ENCODE data around the gene HEXA. TPM values are rescaled to one million over a fixed set of nuclear protein-coding genes. Genes with fewer than 3 reads are reported as not detected.

The HEXA gene
- total RNA-seq, 1 donor from 2014 or later: 34.5 TPM

DNA sequence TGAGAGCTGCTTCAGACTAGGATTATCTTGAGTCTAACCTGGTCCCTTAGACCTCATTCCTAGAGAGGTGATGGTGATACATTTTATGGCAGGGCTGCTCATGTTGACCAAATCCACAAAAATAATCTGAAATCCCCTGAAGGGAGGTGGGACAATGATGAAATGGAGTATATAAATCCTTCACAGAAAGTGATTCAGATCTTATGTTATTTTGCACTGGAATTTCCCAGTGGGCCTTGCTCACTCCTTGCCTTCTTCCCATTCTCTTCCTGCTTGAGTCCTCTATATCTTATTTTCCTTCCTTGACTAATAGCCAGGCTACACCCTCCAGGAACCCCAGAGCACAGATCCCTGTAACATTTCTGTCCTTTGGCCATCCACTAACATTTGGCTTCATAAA, 11.9 kb upstream of the HEXA start:
- TF ChIP-seq EZH2 (IDR thresholded peaks at IDR 0.05) (no peak), EZH2phosphoT487 (IDR thresholded peaks at IDR 0.05) (no peak)
- TF ChIP-seq, protein P1, sequence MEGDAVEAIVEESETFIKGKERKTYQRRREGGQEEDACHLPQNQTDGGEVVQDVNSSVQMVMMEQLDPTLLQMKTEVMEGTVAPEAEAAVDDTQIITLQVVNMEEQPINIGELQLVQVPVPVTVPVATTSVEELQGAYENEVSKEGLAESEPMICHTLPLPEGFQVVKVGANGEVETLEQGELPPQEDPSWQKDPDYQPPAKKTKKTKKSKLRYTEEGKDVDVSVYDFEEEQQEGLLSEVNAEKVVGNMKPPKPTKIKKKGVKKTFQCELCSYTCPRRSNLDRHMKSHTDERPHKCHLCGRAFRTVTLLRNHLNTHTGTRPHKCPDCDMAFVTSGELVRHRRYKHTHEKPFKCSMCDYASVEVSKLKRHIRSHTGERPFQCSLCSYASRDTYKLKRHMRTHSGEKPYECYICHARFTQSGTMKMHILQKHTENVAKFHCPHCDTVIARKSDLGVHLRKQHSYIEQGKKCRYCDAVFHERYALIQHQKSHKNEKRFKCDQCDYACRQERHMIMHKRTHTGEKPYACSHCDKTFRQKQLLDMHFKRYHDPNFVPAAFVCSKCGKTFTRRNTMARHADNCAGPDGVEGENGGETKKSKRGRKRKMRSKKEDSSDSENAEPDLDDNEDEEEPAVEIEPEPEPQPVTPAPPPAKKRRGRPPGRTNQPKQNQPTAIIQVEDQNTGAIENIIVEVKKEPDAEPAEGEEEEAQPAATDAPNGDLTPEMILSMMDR (IDR thresholded peaks at IDR 0.05): no peak
- no peak overlapping the region for H3K4me3 Mint-ChIP-seq
- Histone ChIP-seq H3K9ac (no peak overlapping the region), H4K20me1 (ENCODE audit: low read depth) (no peaks in the 10 kb centered on the region), H3F3A (ENCODE audit: low read depth) (no peaks in the 10 kb centered on the region), H3K36me3 (no peaks in the 10 kb centered on the region), H2AFZ (replicated peaks) (no peak overlapping the region), H3K27me3 (peaks cover 68% of the 10 kb centered on the region), H3K4me2 (no peak overlapping the region), H3K79me2 (ENCODE audit: low read depth) (no peaks in the 10 kb centered on the region), H3K9me3 (ENCODE audit: low read depth) (no peaks in the 10 kb centered on the region), H3K27ac (no peak overlapping the region), H3K4me1 (no peaks in the 10 kb centered on the region), H3K4me3 (no peak overlapping the region)
- H3K27ac Mint-ChIP-seq: no peak overlapping the region
- H3K9me3 Mint-ChIP-seq: no peaks in the 10 kb centered on the region
- H3K36me3 Mint-ChIP-seq: no peaks in the 10 kb centered on the region
- no peaks in the 10 kb centered on the region for H3K4me1 Mint-ChIP-seq
- H3K27me3 Mint-ChIP-seq (ENCODE audit: insufficient read depth, low read depth): peaks cover 28% of the 10 kb centered on the region
- no peak for DNase-seq (ENCODE audit: low spot score)

DNA sequence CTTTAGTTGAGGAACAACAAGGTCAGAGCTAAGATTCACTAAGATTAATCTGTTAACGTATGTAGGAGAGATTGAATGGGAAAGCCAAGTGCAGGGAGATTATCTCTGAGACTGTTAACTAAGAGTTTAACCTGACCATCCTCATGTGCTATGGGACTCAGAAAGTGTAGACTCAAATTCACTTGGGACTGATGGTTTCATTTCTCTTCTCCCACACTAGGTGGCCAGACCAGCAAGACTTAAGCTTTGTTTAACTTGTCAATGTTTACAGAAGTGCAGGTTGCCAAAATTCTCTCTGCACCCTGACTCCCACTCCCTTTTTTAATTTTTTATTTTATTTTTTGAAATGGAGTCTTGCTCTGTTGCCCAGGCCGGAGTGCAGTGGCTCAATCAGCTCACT, 6.3 kb upstream of the HEXA start:
- Histone ChIP-seq H3K4me2 (no peak overlapping the region), H3K4me1 (no peaks in the 10 kb centered on the region), H2AFZ (replicated peaks) (no peak overlapping the region), H3K9me3 (ENCODE audit: low read depth) (no peaks in the 10 kb centered on the region), H3K9ac (no peak overlapping the region), H4K20me1 (ENCODE audit: low read depth) (no peaks in the 10 kb centered on the region), H3K4me3 (no peak overlapping the region), H3K27ac (no peak overlapping the region), H3K79me2 (ENCODE audit: low read depth) (no peaks in the 10 kb centered on the region), H3F3A (ENCODE audit: low read depth) (no peaks in the 10 kb centered on the region), H3K36me3 (no peaks in the 10 kb centered on the region), H3K27me3 (peaks cover 45% of the 10 kb centered on the region)
- Mint-ChIP-seq H3K4me3 (no peak overlapping the region), H3K36me3 (no peaks in the 10 kb centered on the region), H3K9me3 (no peaks in the 10 kb centered on the region), H3K4me1 (no peaks in the 10 kb centered on the region), H3K27ac (no peak overlapping the region), H3K27me3 (ENCODE audit: insufficient read depth, low read depth) (peaks cover 12% of the 10 kb centered on the region)
- no peak for DNase-seq (ENCODE audit: low spot score)
- TF ChIP-seq EZH2 (IDR thresholded peaks at IDR 0.05) (no peak), EZH2phosphoT487 (IDR thresholded peaks at IDR 0.05) (no peak)
- TF ChIP-seq, protein P1 (IDR thresholded peaks at IDR 0.05): no peak

DNA sequence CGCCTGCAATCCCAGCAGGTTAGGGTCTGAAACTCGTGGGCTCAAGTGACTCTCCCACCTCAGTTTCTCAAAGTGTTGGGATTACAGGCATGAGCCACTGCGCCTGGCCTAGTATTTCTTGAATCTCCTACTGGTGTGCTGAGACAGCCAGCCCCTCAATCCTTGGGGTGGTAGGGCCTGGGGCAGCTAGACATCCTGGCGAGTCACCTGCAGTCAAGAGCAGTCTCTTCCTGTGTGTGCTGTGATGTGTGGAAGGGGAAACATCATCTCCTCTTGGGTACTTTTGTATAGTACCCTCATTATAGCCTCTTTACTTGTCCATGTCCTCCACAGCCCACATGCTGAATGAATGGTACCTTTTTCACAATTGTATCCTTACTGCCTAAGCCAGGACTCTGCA, 4.9 kb upstream of the HEXA start:
- H3K4me1 ChIP-seq: peaks cover 6% of the 10 kb centered on the region
- H3K36me3 ChIP-seq: no peaks in the 10 kb centered on the region
- H3K9ac ChIP-seq: no peak overlapping the region
- no peak for DNase-seq (ENCODE audit: low spot score)
- no peaks in the 10 kb centered on the region for H4K20me1 ChIP-seq (ENCODE audit: low read depth)
- H2AFZ ChIP-seq (replicated peaks): no peak overlapping the region
- H3K4me1 Mint-ChIP-seq: peaks cover 8% of the 10 kb centered on the region
- H3K79me2 ChIP-seq (ENCODE audit: low read depth): peaks cover 7% of the 10 kb centered on the region
- no peak overlapping the region for H3K4me3 Mint-ChIP-seq
- no peak overlapping the region for H3K4me2 ChIP-seq
- H3K27me3 ChIP-seq: peaks cover 38% of the 10 kb centered on the region
- TF ChIP-seq, protein P1 (IDR thresholded peaks at IDR 0.05): no peak
- TF ChIP-seq EZH2 (IDR thresholded peaks at IDR 0.05): no peak
- TF ChIP-seq EZH2phosphoT487 (IDR thresholded peaks at IDR 0.05): no peak
- H3K27ac Mint-ChIP-seq: no peak overlapping the region
- no peaks in the 10 kb centered on the region for H3F3A ChIP-seq (ENCODE audit: low read depth)
- no peaks in the 10 kb centered on the region for H3K9me3 ChIP-seq (ENCODE audit: low read depth)
- H3K27me3 Mint-ChIP-seq (ENCODE audit: insufficient read depth, low read depth): peaks cover 18% of the 10 kb centered on the region
- H3K36me3 Mint-ChIP-seq: no peaks in the 10 kb centered on the region
- no peak overlapping the region for H3K27ac ChIP-seq
- no peak overlapping the region for H3K4me3 ChIP-seq
- H3K9me3 Mint-ChIP-seq: no peaks in the 10 kb centered on the region

Data from neural progenitor cell (in vitro differentiated cells).